Astrocyte (in vitro differentiated cells and primary cell): Measurements from ENCODE around the gene RAD21L1. TPM values are rescaled to one million over a fixed set of nuclear protein-coding genes. Genes with fewer than 3 reads are reported as not detected.
"Not testable (repeated sequence)": the region's sequence is repeated elsewhere in the genome, so short reads cannot be mapped to it uniquely, and the experiment has no call there.

ENCODE experiments used
- DNase-seq: peaks from one replicate; pipeline ENCODE4 v3.0.0-alpha.2; 2010; ENCODE audit warnings: low read depth
- FAIRE-seq: peaks from 2 replicates; lab custom pipeline; 2011; peaks lifted over from hg19 to GRCh38; lab: Jason Lieb, UNC
- H2AFZ ChIP-seq: 2 replicates; pipeline ENCODE4 v1.6.0; 2012; ENCODE audit warnings: low read depth, low read length, inconsistent platforms
- H3K27ac ChIP-seq: 2 replicates; pipeline ENCODE4 v1.5.1; 2011; ENCODE audit warnings: low read depth, low read length, inconsistent platforms
- H3K27me3 ChIP-seq: 2 replicates; pipeline ENCODE4 v1.6.0; 2011; ENCODE audit warnings: low read length, inconsistent platforms; ENCODE audit not compliant: insufficient read depth
- H3K36me3 ChIP-seq: 2 replicates; pipeline ENCODE4 v1.5.1; 2011; ENCODE audit warnings: low read length, inconsistent platforms; ENCODE audit not compliant: insufficient read depth
- H3K4me1 ChIP-seq: 2 replicates; pipeline ENCODE4 v1.5.1; 2011; ENCODE audit warnings: low read length, inconsistent platforms; ENCODE audit not compliant: insufficient read depth
- H3K4me2 ChIP-seq: 2 replicates; pipeline ENCODE4 v1.6.0; 2012; ENCODE audit warnings: low read length, inconsistent platforms
- H3K4me3 ChIP-seq: 2 replicates; pipeline ENCODE4 v1.5.1; 2011; ENCODE audit warnings: low read depth, mild to moderate bottlenecking, low read length, inconsistent platforms; ENCODE audit not compliant: insufficient read depth
- H3K79me2 ChIP-seq: 2 replicates; pipeline ENCODE4 v1.6.0; 2012; ENCODE audit warnings: mild to moderate bottlenecking, low read length, inconsistent platforms; ENCODE audit not compliant: insufficient read depth
- H3K9ac ChIP-seq: 2 replicates; pipeline ENCODE4 v1.6.0; 2012; ENCODE audit warnings: mild to moderate bottlenecking, low read length, inconsistent platforms
- H3K9me3 ChIP-seq: 2 replicates; pipeline ENCODE4 v1.5.1; 2012; ENCODE audit warnings: low read depth, mild to moderate bottlenecking, low read length, inconsistent platforms; ENCODE audit not compliant: insufficient read depth
- H4K20me1 ChIP-seq: 2 replicates; pipeline ENCODE4 v1.6.0; 2012; ENCODE audit warnings: low read length, inconsistent platforms; ENCODE audit not compliant: insufficient read depth
- H3K27ac Mint-ChIP-seq: one replicate; pipeline ENCODE4 v1.8.0; 2021; ENCODE audit warnings: mild to moderate bottlenecking, mixed read lengths; ENCODE audit not compliant: unreplicated experiment
- H3K27me3 Mint-ChIP-seq: one replicate; pipeline ENCODE4 v1.8.0; 2021; ENCODE audit warnings: low read depth, mixed read lengths; ENCODE audit not compliant: unreplicated experiment
- H3K36me3 Mint-ChIP-seq: one replicate; pipeline ENCODE4 v1.8.0; 2021; ENCODE audit warnings: low read depth, mixed read lengths; ENCODE audit not compliant: unreplicated experiment
- H3K4me1 Mint-ChIP-seq: one replicate; pipeline ENCODE4 v1.8.0; 2021; ENCODE audit warnings: low read depth, mixed read lengths; ENCODE audit not compliant: unreplicated experiment
- H3K4me3 Mint-ChIP-seq: one replicate; pipeline ENCODE4 v1.8.0; 2021; ENCODE audit warnings: mild to moderate bottlenecking, moderate library complexity, mixed read lengths; ENCODE audit not compliant: unreplicated experiment
- H3K9me3 Mint-ChIP-seq: one replicate; pipeline ENCODE4 v1.8.0; 2021; ENCODE audit warnings: mild to moderate bottlenecking, mixed read lengths; ENCODE audit not compliant: unreplicated experiment
- CTCF ChIP-seq: IDR thresholded peaks from 2 replicates; pipeline ENCODE4 v1.5.1; 2011; ENCODE audit warnings: low read depth, mild to moderate bottlenecking, inconsistent platforms, low read length, moderate library complexity; ENCODE audit not compliant: insufficient read depth
- EZH2 ChIP-seq: IDR thresholded peaks from 2 replicates; pipeline ENCODE4 v1.6.1; 2012; ENCODE audit warnings: mild to moderate bottlenecking, low read length, inconsistent platforms; ENCODE audit not compliant: insufficient read depth
- total RNA-seq: library from RNA; stranded (reverse); gene quantifications from 2 replicates; pipeline ENCODE4 v1.2.1, GENCODE V29; 2021

Gene RAD21L1
- total RNA-seq, 1 donor from 2014 or later, result not detected

GRCh38 chr20:1247689-1248088 is 21.8 kb downstream of the RAD21L1 start:
- no peaks in the 10 kb centered on the region for H3K4me1 ChIP-seq
- H2AFZ ChIP-seq, result no peak overlapping the region
- H3K4me3 ChIP-seq, result no peak overlapping the region
- H3K9ac ChIP-seq, result no peak overlapping the region
- H4K20me1 ChIP-seq, result no peaks in the 10 kb centered on the region
- FAIRE-seq, result no peak
- H3K36me3 ChIP-seq, result no peaks in the 10 kb centered on the region
- no peaks in the 10 kb centered on the region for H3K79me2 ChIP-seq
- peaks cover 5% of the 10 kb centered on the region for H3K27me3 ChIP-seq
- TF ChIP-seq EZH2 (no peak), CTCF (no peak)
- no peak overlapping the region for H3K4me2 ChIP-seq
- no peak overlapping the region for H3K27ac ChIP-seq
- no peaks in the 10 kb centered on the region for H3K36me3 Mint-ChIP-seq
- no peak overlapping the region for H3K27ac Mint-ChIP-seq
- peaks cover 2% of the 10 kb centered on the region for H3K9me3 Mint-ChIP-seq
- no peak overlapping the region for H3K4me3 Mint-ChIP-seq
- no peaks in the 10 kb centered on the region for H3K4me1 Mint-ChIP-seq
- H3K27me3 Mint-ChIP-seq, result peaks cover 8% of the 10 kb centered on the region
- no peaks in the 10 kb centered on the region for H3K9me3 ChIP-seq
- DNase-seq, result no peak

- H3K79me2 ChIP-seq, H3K36me3 ChIP-seq, H3K27me3 Mint-ChIP-seq, H3K27ac Mint-ChIP-seq, H2AFZ ChIP-seq, H3K27ac ChIP-seq, H3K9ac ChIP-seq, H4K20me1 ChIP-seq, H3K4me3 Mint-ChIP-seq, FAIRE-seq, H3K9me3 Mint-ChIP-seq, H3K27me3 ChIP-seq, DNase-seq, H3K4me3 ChIP-seq, H3K4me1 ChIP-seq, H3K4me2 ChIP-seq, H3K4me1 Mint-ChIP-seq, H3K36me3 Mint-ChIP-seq, H3K9me3 ChIP-seq: not testable (repeated sequence)
These were observed 24.4 kb downstream of the RAD21L1 start for GRCh38 chr20:1250282-1250681.

- Histone ChIP-seq H2AFZ (no peak overlapping the region), H3K4me1 (no peaks in the 10 kb centered on the region), H3K4me2 (no peak overlapping the region), H3K4me3 (no peak overlapping the region), H3K27me3 (peaks cover 9% of the 10 kb centered on the region), H3K36me3 (no peaks in the 10 kb centered on the region), H3K9ac (no peak overlapping the region), H3K9me3 (no peaks in the 10 kb centered on the region), H3K27ac (no peak overlapping the region), H4K20me1 (no peaks in the 10 kb centered on the region), H3K79me2 (no peaks in the 10 kb centered on the region)
- Mint-ChIP-seq H3K4me3 (no peak overlapping the region), H3K9me3 (peaks cover 2% of the 10 kb centered on the region), H3K27me3 (no peaks in the 10 kb centered on the region), H3K27ac (no peak overlapping the region), H3K4me1 (no peaks in the 10 kb centered on the region), H3K36me3 (no peaks in the 10 kb centered on the region)
- TF ChIP-seq CTCF (no peak), EZH2 (no peak)
- DNase-seq (no peak), FAIRE-seq (no peak)
These were observed 26.6 kb downstream of the RAD21L1 start for GRCh38 chr20:1252416-1252815.
